Measurements from ENCODE around the gene TEKT5. TPM values are rescaled to one million over a fixed set of nuclear protein-coding genes. Genes with fewer than 3 reads are reported as not detected.

Gene TEKT5
- polyA plus RNA-seq, 3 donors: 0.16 TPM; not detected in 2

GRCh38 chr16:10656618-10657017, 38.1 kb downstream of the TEKT5 start:
- Histone ChIP-seq H3K9me3 (replicated peaks in 1 of 2; ENCODE audit: control insufficient read depth in 1 of 2, insufficient read depth in 1 of 2, low read length in 2 of 2) (no peaks in the 10 kb centered on the region), H4K20me1 (ENCODE audit: insufficient read depth, low read length) (no peaks in the 10 kb centered on the region), H3K27ac (ENCODE audit: low read depth in 1 of 2, low read length in 2 of 2) (no peak overlapping the region), H3K4me1 (ENCODE audit: control insufficient read depth in 1 of 2, insufficient read depth in 2 of 2, low read length in 2 of 2) (no peaks in the 10 kb centered on the region), H2AFZ (ENCODE audit: insufficient read depth, low read depth, low read length, poor library complexity, severe bottlenecking) (no peak overlapping the region), H3K27me3 (ENCODE audit: control insufficient read depth in 2 of 2, insufficient read depth in 2 of 2, low read length in 2 of 2) (no peaks in the 10 kb centered on the region), H3K36me3 (replicated peaks in 1 of 2; ENCODE audit: control insufficient read depth in 1 of 2, insufficient read depth in 2 of 2, low read length in 2 of 2) (no peaks in the 10 kb centered on the region), H3K4me3 (replicated peaks in 1 of 3; ENCODE audit: low read depth in 2 of 3, low read length in 3 of 3) (no peak overlapping the region), H3K79me2 (ENCODE audit: insufficient read depth, low read length) (no peaks in the 10 kb centered on the region), H3K4me2 (replicated peaks; ENCODE audit: extremely low read depth, low read length, poor library complexity, severe bottlenecking) (no peak overlapping the region), H3K9ac (ENCODE audit: insufficient read depth, low read length, poor library complexity, severe bottlenecking) (no peak overlapping the region)
- intact Hi-C loops (cut with micrococcal nuclease): no loop called here
- peaks cover 4 to 8% (median 5%) of the 10 kb centered on the region in 3 donors for H3K27me3 Mint-ChIP-seq (ENCODE audit: low read depth in 3 of 3)
- DNase-seq: no peak
- TF ChIP-seq CTCF (IDR thresholded peaks at IDR 0.05): no peak
- no peak overlapping the region for H3K4me3 Mint-ChIP-seq
- peaks cover 0 to 2% (median 0%) of the 10 kb centered on the region in 7 donors for H3K9me3 Mint-ChIP-seq
- H3K36me3 Mint-ChIP-seq: no peaks in the 10 kb centered on the region
- no peak overlapping the region for H3K27ac Mint-ChIP-seq
- no peaks in the 10 kb centered on the region for H3K4me1 Mint-ChIP-seq

GRCh38 chr16:10655415-10655977, 39.2 kb downstream of the TEKT5 start:
- Histone ChIP-seq H2AFZ (ENCODE audit: insufficient read depth, low read depth, low read length, poor library complexity, severe bottlenecking) (no peak overlapping the region), H3K9ac (ENCODE audit: insufficient read depth, low read length, poor library complexity, severe bottlenecking) (no peak overlapping the region), H3K27ac (ENCODE audit: low read depth in 1 of 2, low read length in 2 of 2) (no peak overlapping the region), H3K9me3 (replicated peaks in 1 of 2; ENCODE audit: control insufficient read depth in 1 of 2, insufficient read depth in 1 of 2, low read length in 2 of 2) (no peaks in the 10 kb centered on the region), H3K27me3 (ENCODE audit: control insufficient read depth in 2 of 2, insufficient read depth in 2 of 2, low read length in 2 of 2) (no peaks in the 10 kb centered on the region), H3K4me2 (replicated peaks; ENCODE audit: extremely low read depth, low read length, poor library complexity, severe bottlenecking) (no peak overlapping the region), H3K36me3 (replicated peaks in 1 of 2; ENCODE audit: control insufficient read depth in 1 of 2, insufficient read depth in 2 of 2, low read length in 2 of 2) (no peaks in the 10 kb centered on the region), H3K4me1 (ENCODE audit: control insufficient read depth in 1 of 2, insufficient read depth in 2 of 2, low read length in 2 of 2) (no peaks in the 10 kb centered on the region), H3K4me3 (replicated peaks in 1 of 3; ENCODE audit: low read depth in 2 of 3, low read length in 3 of 3) (no peak overlapping the region), H4K20me1 (ENCODE audit: insufficient read depth, low read length) (no peaks in the 10 kb centered on the region), H3K79me2 (ENCODE audit: insufficient read depth, low read length) (no peaks in the 10 kb centered on the region)
- Mint-ChIP-seq H3K27me3 (ENCODE audit: low read depth in 3 of 3) (peaks cover 3 to 6% (median 5%) of the 10 kb centered on the region in 3 donors), H3K9me3 (peaks cover 0 to 2% (median 0%) of the 10 kb centered on the region in 7 donors), H3K4me1 (no peaks in the 10 kb centered on the region), H3K4me3 (no peak overlapping the region), H3K27ac (no peak overlapping the region), H3K36me3 (no peaks in the 10 kb centered on the region)
- TF ChIP-seq CTCF (IDR thresholded peaks at IDR 0.05): no peak
- no peak for DNase-seq
- intact Hi-C loops (cut with micrococcal nuclease): no loop called here
